ENCODE data around the gene ROBO1.

DNA sequence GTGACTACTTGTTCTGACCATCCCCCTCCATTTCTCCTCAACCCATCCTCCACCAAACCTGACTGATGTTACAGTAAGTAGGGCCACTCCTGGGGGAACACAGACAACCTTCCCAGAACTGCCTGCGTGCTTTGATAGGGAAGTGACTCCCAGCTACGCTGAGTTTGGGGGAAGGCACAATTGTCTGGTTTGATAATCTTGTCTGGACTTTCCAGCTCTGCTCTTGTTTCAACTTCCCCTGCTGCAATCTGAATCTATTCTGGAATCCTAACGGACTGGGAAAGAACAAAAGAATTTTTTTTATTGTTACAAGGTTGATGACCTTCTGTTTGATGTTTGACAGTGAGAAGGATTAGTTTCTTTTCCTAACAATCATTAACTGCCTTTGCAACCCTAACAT is 895.6 kb downstream of the ROBO1 start:
- TF ChIP-seq, protein P1, sequence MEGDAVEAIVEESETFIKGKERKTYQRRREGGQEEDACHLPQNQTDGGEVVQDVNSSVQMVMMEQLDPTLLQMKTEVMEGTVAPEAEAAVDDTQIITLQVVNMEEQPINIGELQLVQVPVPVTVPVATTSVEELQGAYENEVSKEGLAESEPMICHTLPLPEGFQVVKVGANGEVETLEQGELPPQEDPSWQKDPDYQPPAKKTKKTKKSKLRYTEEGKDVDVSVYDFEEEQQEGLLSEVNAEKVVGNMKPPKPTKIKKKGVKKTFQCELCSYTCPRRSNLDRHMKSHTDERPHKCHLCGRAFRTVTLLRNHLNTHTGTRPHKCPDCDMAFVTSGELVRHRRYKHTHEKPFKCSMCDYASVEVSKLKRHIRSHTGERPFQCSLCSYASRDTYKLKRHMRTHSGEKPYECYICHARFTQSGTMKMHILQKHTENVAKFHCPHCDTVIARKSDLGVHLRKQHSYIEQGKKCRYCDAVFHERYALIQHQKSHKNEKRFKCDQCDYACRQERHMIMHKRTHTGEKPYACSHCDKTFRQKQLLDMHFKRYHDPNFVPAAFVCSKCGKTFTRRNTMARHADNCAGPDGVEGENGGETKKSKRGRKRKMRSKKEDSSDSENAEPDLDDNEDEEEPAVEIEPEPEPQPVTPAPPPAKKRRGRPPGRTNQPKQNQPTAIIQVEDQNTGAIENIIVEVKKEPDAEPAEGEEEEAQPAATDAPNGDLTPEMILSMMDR (IDR thresholded peaks at IDR 0.05), result no peak
- TF ChIP-seq ZFX (IDR thresholded peaks at IDR 0.05; ENCODE audit: borderline replicate concordance), result no peak
